Measurements from ENCODE around the gene ASPSCR1.

The ASPSCR1 gene

DNA sequence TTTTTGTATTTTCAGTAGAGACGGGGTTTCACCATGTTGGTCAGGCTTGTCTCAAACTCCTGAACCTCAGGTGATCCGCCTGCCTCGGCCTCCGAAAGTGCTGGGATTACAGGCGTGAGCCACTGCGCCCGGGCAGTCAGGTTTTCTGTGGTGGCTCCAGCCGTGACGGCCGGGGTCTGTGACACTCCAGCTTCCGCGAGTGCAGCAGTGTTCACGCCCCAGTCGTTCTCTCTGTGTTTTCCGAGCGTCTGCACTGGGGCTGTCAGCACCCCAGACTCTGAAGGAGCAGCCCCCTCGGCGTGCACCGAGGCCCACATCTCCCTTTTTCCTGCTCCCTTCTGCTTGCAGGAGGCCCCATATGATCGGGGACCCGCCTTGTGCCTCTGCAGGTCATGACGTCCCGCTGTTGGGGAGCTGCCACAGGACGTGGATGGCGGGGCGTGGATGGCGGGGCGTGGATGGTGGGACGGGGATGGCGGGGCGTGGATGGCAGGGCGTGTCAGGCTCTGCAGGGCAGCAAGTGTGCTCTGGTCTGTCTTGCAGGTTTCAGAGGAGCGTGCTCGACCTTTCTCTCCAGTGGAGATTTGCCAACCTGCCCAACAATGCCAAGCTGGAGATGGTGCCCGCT is 5.7 kb downstream of the ASPSCR1 start:
- no peak for DNase-seq

DNA sequence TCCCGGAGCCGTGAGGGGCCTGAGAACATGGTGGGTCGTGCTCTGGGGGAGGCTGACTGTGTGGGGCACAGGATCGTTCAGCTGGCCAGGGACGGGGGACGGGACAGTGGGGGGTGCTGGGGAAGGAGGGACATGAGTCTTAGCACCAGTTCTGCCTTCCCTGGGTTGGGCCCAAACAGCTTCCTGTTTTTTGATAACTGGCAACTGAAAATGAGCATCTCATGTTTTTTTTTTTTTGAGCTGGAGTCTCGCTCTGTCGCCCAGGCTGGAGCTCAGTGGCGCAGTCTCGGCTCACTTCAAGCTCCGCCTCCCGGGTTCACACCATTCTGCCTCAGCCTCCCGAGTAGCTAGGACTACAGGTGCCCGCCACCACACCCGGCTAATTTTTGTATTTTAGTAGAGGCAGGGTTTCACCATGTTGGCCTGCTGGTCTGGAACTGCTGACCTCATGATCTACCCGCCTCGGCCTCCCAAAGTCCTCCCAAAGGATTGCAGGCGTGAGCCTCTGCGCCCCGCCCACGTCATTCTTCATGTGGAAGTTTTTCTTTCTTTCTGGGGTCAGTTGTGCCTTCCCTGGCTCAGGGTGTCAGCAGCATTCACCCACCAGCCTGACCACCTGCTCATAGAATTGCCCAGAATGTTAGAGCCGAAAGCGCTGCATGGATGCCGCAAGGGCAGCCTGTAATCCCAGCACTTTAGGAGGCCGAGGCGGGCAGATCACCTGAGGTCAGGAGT is 6.4 kb downstream of the ASPSCR1 start:
- DNase-seq = no peak

DNA sequence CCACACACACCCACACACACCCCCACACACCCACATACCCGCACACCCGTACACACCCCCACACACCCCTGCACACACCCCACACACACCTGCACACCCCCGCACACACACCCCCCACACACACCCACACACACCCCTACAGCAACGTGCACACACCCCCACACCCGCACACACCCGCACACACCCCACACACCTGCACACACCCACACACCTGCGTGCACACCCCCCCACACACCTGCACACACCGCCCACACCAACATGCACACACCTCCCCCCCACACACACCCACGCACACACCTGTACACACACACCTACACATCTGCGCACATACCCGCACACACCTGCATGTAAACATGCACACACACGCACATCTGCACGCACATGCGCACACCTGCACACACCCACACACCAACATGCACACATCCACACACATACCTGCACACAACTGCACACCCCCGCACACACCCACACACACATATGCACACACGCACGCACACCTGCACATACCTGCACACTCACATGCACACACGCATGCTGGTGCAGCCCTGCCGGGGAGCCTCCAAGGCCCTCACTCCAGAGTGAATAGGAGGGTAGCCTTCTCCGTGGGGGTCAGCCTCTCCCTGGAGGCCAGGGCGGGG is 7.5 kb downstream of the ASPSCR1 start:
- DNase-seq = no peak

DNA sequence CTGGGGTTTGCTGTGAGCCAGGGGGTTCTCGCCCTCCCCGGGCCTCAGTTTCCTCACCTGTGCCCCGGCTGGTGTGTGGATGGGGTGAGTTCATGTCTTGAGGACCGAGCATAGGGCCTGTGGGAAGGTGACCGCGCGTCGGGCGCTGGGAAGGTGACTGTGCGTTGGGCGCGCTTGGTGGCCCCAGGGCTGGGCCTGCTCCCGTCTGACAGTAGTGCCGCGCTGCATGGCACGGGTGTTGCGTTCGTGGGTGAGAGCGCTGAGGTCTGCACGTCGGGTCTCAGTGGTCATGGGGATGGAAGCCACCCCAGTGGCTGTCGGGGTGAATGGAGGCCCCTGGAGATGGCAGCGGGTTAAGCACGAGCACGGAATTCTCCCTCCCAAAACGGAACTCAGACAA is 9.2 kb downstream of the ASPSCR1 start:
- no peak for DNase-seq

DNA sequence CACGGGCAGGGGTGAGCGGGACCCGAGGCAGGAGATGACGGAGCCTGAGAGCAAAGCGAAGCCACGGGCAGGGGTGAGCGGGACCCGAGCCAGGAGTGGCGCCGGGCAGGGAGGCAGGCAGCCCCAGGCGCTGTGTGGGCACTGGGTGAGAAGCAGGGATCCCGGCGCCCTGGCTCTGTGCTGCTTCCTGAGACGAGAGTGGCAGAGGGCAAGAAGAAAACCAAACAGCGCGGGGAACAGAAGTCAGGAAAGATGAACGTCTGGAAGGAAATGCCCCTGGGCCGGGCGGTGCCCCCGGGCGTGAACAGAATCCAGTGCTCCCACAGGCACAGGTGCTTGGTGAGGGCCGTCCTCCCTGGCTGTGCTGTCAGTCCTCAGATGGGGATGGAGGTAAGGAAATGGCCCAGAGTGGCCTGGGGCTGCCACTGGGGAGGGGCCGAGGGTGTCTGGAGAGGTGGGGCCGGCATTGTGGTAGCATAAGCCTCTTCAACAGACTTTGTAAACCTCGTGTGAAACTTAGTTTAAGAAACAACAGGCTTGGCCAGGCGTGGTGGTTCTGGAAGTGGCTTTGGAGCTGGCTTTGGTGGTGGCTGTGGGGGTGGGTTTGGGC is 9.8 kb downstream of the ASPSCR1 start:
- DNase-seq = no peak

DNA sequence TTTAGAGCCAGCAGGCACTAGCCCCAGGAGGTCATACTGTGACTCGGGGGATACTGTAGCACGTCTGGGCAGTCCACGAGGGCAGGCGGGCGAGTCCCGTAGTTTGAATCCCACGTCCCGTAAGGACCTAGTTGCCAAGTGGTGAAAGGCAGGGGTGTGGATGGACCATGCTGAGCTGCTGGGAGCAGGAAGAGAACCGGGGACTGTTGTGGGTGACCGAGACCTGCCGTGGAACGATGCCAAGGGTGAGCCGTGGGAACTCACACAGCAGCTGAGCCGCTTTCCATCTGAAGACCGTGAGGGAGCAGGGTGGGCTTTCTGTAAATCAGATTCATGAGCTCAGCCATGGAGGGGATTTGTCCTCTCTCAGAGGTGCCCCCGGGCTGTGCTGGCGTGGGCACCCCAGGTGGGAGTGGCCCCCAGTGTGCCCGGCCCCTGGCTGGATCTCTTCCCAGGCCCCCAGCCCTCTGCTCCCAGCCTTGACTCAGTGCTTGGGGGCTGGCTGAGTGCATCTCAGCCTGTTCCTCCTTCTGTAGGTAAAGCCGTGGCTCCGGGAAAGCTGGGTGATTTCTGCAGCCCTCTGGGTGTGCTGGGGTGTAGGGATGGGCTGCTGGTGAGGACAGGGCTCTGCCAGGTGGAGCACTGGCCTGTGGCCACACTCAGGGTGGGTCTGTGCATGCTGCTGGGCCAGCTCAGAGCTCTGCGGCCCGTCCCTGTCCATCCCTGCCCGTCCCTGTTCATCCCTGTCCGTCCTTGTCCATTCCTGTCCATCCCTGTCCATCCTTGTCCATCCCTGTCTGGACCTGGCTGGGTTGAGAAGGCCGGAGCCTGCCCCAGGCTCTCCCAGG is 13.6 kb downstream of the ASPSCR1 start:
- no peak for DNase-seq

DNA sequence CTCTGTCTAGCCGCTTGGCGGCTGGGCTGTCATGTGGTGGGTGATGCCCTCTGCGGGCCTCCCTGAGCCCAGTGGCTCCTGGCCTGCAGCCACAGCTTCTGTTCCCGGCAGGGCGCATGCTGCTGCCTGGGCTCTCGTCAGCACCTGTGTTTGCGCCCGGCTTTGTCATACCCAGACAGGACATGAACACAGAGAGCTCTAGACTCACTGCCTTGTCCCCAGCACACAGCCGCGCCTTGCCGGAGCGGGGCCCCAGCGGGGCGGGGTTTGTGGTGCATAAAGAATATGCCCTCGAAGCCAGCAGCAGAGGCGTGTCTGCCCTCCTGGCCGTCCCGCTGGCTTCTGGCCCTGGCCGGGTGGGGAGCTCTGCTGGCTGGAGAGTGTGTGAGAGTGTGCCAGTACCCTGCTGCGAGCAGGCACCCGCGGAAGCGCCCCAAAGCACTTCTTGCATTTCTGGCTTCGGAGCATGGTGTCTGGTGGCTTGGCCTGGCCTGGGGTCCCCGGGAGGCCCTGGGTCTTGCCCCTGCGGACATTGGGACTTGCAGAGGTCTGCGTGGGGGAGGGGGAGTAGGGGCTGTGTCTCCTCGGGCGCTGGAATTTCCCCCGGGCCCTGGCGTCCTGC is 14.4 kb downstream of the ASPSCR1 start:
- no peak for DNase-seq

DNA sequence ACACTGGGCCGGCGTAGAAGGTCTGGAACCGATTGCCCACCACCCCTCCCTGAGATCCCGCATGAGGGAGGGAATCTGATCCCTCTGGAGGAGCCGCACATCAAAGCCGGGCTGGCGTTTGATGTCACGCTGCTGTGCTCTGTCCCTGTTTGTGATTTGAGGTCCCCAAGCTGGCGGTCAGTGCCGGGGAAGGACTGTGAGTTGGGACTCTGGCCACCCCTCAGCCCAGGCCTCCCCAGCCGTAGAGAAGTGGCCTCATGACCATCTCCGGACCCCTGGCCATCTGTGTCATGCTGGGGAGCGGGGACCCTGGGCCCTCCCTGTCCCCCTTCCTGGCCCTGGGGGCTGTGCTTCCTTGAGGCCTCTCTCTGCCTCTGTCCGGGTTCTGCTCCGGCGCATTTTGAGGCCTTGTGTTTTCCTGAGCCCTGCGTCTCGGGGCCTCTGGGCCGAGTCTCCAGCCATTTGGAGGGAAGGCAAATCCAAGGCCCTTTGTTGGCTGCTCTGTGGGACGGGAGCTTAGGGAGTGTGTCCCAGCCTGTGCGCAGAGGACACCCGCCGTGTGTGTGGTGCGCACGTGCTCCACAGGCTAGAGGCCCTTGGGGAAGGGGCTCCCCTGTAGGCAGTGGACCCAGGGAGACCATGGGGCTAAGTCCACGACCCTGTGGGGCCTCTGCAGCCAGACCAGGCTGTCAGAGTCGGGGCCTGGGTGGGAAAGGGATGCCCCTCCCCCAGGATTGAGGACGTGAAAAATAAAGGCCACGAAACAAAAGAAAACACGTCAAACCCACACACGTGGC is 15.1 kb downstream of the ASPSCR1 start:
- no peak for DNase-seq

DNA sequence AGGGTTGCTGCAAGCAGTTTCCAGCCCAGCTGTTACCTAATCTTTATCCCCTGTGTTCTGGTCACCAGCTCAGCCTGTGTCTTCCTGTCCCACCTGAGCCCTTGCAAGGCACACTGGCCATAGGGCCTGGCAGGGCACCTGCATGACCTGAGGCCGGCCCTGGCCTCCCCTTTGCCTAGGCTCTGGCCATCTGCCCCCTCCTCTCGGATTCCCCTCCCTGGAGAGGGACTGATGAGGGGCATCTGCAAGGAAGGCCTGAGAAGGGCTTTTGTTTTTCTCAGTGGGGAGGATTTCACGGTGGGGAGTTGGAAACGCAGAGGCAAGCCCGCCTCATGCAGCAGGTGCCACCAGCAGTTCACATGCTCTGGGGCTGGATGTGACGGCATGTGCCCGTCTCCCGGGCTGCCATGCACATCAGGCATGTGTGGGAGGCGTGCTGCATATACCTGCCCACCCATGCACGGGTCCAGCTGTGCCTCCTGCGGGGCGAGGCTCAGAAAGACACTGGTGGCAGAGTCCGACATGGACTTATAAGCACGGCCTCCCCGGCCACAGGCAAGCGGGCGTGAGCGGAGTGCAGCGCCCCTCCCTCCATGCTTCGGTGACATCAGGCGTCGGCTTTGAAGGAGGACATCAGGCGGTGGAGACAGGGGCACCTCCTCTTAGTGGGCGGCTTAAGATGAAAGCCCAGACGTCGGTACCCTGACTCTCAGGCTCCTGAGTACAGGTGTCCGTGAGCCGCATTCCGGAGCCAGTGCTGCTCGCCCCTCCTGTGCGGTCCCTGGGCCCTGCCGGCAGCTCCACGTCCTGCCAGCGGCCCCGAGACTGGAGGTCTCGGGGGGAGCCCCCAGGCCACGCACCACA is 16.5 kb downstream of the ASPSCR1 start:
- no peak for DNase-seq

DNA sequence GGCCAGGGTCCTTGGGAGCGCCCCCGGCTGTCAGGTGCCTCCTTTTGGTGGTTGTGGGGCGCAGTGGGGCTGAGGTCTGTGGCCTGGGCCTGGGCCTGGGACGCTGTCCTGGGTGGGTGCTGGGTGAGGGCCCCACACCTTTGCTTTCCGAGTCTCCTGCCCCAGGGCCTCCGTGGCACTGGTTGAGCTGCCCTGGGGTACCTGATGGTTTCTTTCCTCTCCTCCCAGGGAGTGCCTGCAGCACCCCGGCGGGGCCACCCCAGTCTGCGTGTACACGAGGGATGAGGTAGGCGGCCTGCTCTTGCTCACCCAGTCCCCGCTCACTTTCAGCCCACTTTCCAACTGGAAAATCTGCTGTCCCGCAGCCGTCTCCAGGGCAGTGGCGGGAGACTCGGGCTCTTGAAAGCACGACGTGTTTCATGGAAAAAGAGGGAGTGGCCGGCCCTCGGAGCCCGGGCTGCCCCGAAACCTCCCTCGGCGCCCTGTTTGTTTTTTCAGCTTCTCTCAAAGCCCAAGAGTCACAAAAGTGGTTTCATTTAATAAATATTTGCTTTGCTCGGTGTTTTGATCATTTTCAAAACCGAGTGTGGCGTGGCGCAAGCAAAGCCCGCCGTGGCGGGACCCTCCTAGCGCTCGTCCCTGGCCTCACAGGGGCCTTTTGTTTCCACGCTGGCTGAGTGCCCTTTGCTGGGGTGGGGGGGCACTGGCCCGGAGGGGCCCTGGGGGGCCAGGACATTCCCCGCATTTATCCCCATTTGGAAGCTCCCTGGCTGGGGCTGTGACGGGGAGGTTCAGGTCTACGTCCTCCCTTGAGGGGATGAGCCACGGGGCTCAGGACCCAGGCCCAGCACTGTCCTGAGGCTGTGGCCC is 17.4 kb downstream of the ASPSCR1 start:
- DNase-seq = no peak

DNA sequence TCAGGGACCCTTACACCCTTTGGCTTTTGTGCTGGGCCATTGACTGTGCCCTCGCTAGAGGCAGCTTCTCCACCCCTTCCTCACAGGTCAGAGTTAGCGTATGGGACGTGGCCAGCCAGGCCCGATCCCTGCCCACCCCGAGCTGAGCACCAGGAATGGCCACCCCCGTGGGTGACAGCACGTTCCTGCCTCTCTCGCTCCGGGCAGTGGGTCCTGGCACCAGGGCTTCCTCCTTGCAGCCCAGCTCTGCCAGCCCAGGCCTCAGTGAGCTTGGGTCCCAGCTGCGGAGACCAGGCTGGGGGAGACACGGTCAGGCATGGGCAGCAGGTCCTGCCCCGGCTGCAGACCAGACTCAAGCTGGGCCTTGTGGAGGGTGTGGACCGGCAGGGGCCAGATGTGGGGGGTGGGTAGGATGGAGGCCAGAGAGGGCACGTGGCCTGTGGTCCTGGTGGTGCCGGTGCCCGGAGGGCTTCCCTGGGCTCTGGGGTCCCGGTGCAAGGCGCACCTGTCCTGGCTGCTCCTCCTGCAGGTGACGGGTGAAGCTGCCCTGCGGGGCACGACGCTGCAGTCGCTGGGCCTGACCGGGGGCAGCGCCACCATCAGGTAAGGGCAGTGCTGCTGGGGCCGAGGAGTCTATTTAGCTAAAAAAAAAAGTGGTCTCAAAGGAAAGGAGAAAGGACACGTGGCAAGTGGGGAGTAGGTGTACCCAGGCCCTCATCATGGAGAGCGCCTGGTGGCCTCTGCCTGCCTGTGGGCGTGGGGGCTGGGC is 18.2 kb downstream of the ASPSCR1 start:
- DNase-seq = no peak

DNA sequence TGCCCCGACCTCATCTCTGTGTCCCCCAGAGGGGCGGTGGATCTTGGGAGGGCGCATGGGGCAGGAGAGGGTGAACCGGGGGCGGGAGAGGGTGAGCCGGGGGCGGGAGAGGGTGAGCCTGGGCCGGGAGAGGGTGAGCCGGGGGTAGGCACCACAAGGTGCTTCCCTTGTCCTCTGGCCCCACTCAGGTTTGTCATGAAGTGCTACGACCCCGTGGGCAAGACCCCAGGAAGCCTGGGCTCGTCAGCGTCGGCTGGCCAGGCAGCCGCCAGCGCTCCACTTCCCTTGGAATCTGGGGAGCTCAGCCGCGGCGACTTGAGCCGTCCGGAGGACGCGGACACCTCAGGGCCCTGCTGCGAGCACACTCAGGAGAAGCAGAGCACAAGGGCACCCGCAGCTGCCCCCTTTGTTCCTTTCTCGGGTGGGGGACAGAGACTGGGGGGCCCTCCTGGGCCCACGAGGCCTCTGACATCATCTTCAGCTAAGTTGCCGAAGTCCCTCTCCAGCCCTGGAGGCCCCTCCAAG is 18.9 kb downstream of the ASPSCR1 start:
- DNase-seq = no peak

DNA sequence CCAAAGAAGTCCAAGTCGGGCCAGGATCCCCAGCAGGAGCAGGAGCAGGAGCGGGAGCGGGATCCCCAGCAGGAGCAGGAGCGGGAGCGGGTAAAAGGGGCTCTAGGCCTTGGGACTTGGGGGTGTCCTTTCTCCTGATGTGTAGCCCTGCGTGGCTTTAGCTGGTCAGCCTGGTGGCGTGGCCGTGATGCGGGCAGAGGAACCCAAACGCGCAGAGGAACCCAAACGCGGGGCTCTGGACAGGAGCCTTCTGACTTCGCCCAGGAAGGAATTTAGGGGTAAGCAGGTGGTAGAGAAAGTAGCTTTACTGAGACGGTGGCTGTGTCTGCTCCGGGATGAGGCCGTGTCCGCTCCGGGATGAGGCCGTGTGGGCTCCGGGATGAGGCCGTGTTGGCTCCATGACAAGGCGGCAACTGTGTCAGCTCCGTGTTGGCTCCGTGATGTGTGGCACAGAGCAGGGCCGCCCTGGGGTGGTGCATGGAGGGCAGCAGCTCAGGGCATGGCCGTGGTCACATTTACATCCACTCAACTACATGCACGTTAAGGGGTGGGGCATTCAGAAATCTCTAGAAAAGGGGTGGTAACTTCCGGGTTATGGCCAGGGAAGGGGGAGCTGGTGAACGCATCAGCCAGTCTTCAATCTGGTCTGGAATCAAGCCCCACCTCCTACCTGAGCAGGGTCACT is 19.5 kb downstream of the ASPSCR1 start:
- no peak for DNase-seq

DNA sequence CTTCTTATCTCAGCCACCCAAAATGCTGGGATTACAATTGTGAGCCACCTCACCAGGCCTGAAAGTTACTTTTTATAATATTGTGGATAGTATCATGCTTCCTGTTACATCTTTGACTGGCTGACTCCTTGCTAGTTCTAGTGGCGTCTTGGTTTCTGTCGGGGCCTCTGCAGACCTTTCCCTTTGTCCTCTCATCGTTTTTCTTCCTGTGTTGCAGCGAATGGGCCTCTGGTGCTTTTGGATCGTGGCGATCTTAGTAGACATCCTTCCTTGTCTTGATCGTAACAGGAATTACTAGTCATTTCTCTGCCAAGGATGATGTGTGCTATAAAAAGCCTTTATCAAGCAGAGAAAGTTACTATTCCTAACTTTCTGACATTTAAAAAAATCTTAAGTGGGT is 20.8 kb downstream of the ASPSCR1 start:
- no peak for DNase-seq

DNA sequence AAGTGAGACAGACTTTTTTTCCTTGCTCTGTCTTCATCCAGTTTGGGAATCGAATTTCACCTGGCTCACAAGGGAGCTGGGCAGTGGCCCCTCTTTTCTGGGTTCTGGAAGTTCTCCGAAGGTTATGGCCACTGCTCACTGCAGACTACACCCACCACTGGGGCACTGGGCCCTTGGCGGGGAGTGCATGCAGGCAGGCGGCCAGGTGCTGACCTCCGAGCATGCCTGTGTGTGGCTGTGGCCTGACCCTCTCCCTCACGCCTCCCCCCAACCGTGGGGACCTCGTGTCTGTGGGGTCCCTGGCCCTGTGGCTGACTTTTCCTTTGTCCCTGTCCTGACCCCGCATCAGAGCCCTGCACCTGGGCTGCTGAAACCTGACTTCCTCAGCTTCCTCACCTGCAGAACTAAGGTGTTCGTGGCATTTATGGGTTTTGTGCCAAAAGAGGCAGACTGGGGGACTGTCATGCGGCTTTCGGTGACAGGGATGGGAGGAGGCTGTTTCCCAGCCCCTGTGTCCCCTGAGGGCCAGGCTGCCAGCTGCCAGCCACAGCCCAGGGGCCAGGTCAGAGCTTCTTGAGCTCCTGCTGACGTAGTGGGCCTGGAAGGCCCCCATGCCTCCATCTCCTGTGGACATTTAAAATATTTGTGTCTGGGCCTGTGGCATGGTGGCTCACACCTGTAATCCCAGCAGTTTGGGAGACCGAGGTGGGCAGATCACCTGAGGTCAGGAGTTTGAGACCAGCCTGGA is 21.4 kb downstream of the ASPSCR1 start:
- no peak for DNase-seq

DNA sequence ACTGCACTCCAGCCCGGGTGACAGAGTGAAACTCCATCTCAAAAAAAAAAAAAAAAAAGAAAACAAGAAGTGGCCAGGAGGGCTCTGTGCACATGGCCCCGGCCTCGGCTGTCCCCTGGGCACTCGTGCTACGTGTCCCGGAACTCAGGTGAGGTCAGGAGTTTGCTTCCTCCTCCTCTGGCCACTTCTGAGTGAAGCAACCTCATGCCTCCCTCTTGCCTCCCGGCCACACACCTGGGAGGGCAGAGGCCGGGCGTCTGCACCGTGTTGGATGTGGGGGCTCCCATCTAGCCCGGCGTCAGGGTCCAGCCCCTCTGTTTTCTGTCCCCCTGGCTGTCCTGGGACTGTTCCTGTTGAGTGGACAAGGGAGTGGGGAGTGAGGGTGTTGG is 22.2 kb downstream of the ASPSCR1 start:
- no peak for DNase-seq
